OCI-LY7 (cell line): ENCODE results near the gene FSD1L.

Experiments used
- EZH2phosphoT487 ChIP-seq: fragments of 200-600 bp; sonication (generic); IDR thresholded peaks from 2 replicates; pipeline ENCODE4 v1.6.1; 2018; ENCODE audit warnings: low read depth, borderline replicate concordance, mild to moderate bottlenecking, mixed run types, antibody characterized with exemption, low read length, moderate library complexity, mixed read lengths
- TF ChIP-seq, protein P1 (sequence below): fragments of 200-600 bp; sonication (generic); conservative IDR thresholded peaks from 2 replicates; pipeline ENCODE4 v1.5.1; 2014; ENCODE audit warnings: mild to moderate bottlenecking, antibody characterized with exemption, low read length, moderate library complexity, mixed read lengths

DNA sequence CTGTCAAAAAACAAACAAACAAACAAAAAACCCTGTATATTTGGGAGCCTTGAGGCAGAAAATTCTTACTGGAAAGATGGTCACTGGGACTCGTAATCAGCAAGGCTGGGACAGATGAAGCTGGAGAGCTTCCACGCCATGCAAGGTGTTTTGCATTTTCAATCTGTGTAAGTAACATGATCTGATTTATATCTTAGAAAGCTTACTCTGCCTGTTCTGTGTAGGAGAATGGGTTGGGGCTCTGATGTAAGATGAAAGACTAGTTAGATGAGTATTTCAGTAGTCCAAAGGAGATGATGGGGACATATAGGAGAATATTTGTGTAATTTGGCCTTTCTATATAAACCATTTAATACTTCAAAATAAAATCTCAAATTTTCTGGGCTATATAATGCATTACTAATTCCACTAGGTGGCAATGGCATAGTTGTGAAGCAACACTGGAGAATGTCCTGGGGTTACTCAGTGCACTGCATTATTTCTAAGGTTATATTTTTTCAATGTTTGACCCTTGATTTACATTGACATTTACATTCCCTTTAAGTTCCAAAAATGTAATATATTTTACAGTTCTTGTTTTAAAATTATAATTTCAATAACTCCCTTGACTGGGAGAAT, 21.9 kb upstream of the FSD1L start:
- TF ChIP-seq, protein P1, sequence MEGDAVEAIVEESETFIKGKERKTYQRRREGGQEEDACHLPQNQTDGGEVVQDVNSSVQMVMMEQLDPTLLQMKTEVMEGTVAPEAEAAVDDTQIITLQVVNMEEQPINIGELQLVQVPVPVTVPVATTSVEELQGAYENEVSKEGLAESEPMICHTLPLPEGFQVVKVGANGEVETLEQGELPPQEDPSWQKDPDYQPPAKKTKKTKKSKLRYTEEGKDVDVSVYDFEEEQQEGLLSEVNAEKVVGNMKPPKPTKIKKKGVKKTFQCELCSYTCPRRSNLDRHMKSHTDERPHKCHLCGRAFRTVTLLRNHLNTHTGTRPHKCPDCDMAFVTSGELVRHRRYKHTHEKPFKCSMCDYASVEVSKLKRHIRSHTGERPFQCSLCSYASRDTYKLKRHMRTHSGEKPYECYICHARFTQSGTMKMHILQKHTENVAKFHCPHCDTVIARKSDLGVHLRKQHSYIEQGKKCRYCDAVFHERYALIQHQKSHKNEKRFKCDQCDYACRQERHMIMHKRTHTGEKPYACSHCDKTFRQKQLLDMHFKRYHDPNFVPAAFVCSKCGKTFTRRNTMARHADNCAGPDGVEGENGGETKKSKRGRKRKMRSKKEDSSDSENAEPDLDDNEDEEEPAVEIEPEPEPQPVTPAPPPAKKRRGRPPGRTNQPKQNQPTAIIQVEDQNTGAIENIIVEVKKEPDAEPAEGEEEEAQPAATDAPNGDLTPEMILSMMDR = peak; percentile 82
- TF ChIP-seq EZH2phosphoT487 = no peak
